Mononuclear cell (primary cell): ENCODE results near the gene BRSK2. TPM values are rescaled to one million over a fixed set of nuclear protein-coding genes. Genes with fewer than 3 reads are reported as not detected.
A peak's percentile ranks its signal among the peaks of the same experiment; 100 is the strongest.

Source experiments
- H3K27me3 ChIP-seq: 2 replicates; pipeline ENCODE4 v1.6.0; 2011; ENCODE audit warnings: low read length, control low read depth; ENCODE audit not compliant: insufficient read depth
- H3K4me1 ChIP-seq: 2 replicates; pipeline ENCODE4 v1.5.1; 2011; ENCODE audit warnings: mild to moderate bottlenecking, low read length, control low read depth; ENCODE audit not compliant: insufficient read depth
- H3K4me3 ChIP-seq: 2 replicates; pipeline ENCODE4 v1.5.1; 2011; ENCODE audit warnings: mild to moderate bottlenecking, low read length, moderate library complexity
- H3K9me3 ChIP-seq: 2 replicates; pipeline ENCODE4 v1.5.1; 2011; ENCODE audit warnings: low read depth, mild to moderate bottlenecking, control low read depth, low read length
- total RNA-seq: library from RNA; depleted of rRNA; stranded (reverse); fragments of >200 nt; gene quantifications from one replicate; pipeline ENCODE4 v1.2.3, GENCODE V29; 2012

BRSK2 gene
- total RNA-seq, 1 donor, result 0.10 TPM

GRCh38 chr11:1382831-1383607, 6.7 kb upstream of the BRSK2 start:
- Histone ChIP-seq H3K4me3 (peak overlapping the region; percentile 43), H3K27me3 (peaks cover 7% of the 10 kb centered on the region), H3K4me1 (peaks cover 5% of the 10 kb centered on the region), H3K9me3 (no peaks in the 10 kb centered on the region)

- H3K27me3 ChIP-seq, result peaks cover 20% of the 10 kb centered on the region
- H3K4me1 ChIP-seq, result peaks cover 13% of the 10 kb centered on the region
- no peaks in the 10 kb centered on the region for H3K9me3 ChIP-seq
- no peak overlapping the region for H3K4me3 ChIP-seq
These were observed 5.3 kb upstream of the BRSK2 start for GRCh38 chr11:1384199-1384970.

- Histone ChIP-seq H3K4me1 (peaks cover 16% of the 10 kb centered on the region), H3K9me3 (no peaks in the 10 kb centered on the region), H3K4me3 (no peak overlapping the region), H3K27me3 (peaks cover 30% of the 10 kb centered on the region)
These were observed 2.2 kb upstream of the BRSK2 start for GRCh38 chr11:1387521-1387920.

- no peak overlapping the region for H3K4me3 ChIP-seq
- peaks cover 30% of the 10 kb centered on the region for H3K27me3 ChIP-seq
- no peaks in the 10 kb centered on the region for H3K9me3 ChIP-seq
- peaks cover 16% of the 10 kb centered on the region for H3K4me1 ChIP-seq
These were observed 1.6 kb upstream of the BRSK2 start for GRCh38 chr11:1387961-1388762.

GRCh38 chr11:1388763-1389102, 1.0 kb upstream of the BRSK2 start:
- peaks cover 30% of the 10 kb centered on the region for H3K27me3 ChIP-seq
- no peaks in the 10 kb centered on the region for H3K9me3 ChIP-seq

GRCh38 chr11:1389103-1389931, 417 bp upstream of the BRSK2 start:
- Histone ChIP-seq H3K9me3 (no peaks in the 10 kb centered on the region), H3K27me3 (peaks cover 30% of the 10 kb centered on the region)

More at GRCh38 chr11:1388763-1389102, 1.0 kb upstream of the BRSK2 start:
- no peak overlapping the region for H3K4me3 ChIP-seq
- peaks cover 12% of the 10 kb centered on the region for H3K4me1 ChIP-seq

GRCh38 chr11:1390569-1391164, 933 bp downstream of the BRSK2 start:
- H3K9me3 ChIP-seq, result no peaks in the 10 kb centered on the region
- peaks cover 12% of the 10 kb centered on the region for H3K4me1 ChIP-seq
- peaks cover 30% of the 10 kb centered on the region for H3K27me3 ChIP-seq
- no peak overlapping the region for H3K4me3 ChIP-seq

More at GRCh38 chr11:1389103-1389931, 417 bp upstream of the BRSK2 start:
- H3K4me3 ChIP-seq, result peak overlapping the region; percentile 29
- H3K4me1 ChIP-seq, result peaks cover 12% of the 10 kb centered on the region

- peaks cover 30% of the 10 kb centered on the region for H3K27me3 ChIP-seq
- peaks cover 12% of the 10 kb centered on the region for H3K4me1 ChIP-seq
- H3K9me3 ChIP-seq, result no peaks in the 10 kb centered on the region
- no peak overlapping the region for H3K4me3 ChIP-seq
These were observed 1.7 kb downstream of the BRSK2 start for GRCh38 chr11:1391165-1392075.

GRCh38 chr11:1392111-1392510, 2.4 kb downstream of the BRSK2 start:
- H3K9me3 ChIP-seq, result no peaks in the 10 kb centered on the region
- peaks cover 12% of the 10 kb centered on the region for H3K4me1 ChIP-seq
- no peak overlapping the region for H3K4me3 ChIP-seq
- peaks cover 25% of the 10 kb centered on the region for H3K27me3 ChIP-seq

- peaks cover 23% of the 10 kb centered on the region for H3K27me3 ChIP-seq
- H3K4me1 ChIP-seq, result peaks cover 12% of the 10 kb centered on the region
- no peaks in the 10 kb centered on the region for H3K9me3 ChIP-seq
- no peak overlapping the region for H3K4me3 ChIP-seq
These were observed 2.8 kb downstream of the BRSK2 start for GRCh38 chr11:1392561-1392960.

GRCh38 chr11:1393038-1393710, 3.4 kb downstream of the BRSK2 start:
- Histone ChIP-seq H3K27me3 (peaks cover 22% of the 10 kb centered on the region), H3K4me1 (peaks cover 12% of the 10 kb centered on the region), H3K9me3 (no peaks in the 10 kb centered on the region), H3K4me3 (no peak overlapping the region)

GRCh38 chr11:1394936-1395772, 5.4 kb downstream of the BRSK2 start:
- peaks cover 4% of the 10 kb centered on the region for H3K4me1 ChIP-seq
- no peaks in the 10 kb centered on the region for H3K9me3 ChIP-seq
- H3K27me3 ChIP-seq, result peaks cover 10% of the 10 kb centered on the region
- H3K4me3 ChIP-seq, result no peak overlapping the region
